ENCODE results near the gene P2RY14. TPM values are rescaled to one million over a fixed set of nuclear protein-coding genes. Genes with fewer than 3 reads are reported as not detected.
A peak's percentile ranks its signal among the peaks of the same experiment; 100 is the strongest.

The P2RY14 gene
- total RNA-seq, 1 donor from 2014 or later = not detected

DNA sequence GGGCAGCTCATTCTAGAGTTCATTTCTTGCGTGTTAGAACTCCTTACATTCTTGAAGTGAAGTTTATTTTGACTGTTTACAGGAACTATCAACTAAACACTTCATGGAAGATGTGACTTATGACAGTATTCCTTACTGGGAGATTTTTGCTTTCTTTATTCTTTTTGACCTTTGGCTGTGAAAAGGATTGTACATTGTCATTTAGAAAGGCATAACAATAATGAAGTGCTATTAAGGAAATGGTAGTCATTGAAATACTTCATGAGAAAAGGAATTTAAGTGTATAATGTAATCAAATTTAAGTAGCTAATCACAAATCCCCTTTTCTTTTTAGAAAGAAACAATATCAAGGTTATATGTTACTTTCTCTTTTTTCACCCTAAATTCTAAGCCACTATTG, 11.3 kb downstream of the P2RY14 start:
- no peak overlapping the region for H3K27ac Mint-ChIP-seq (ENCODE audit: unreplicated experiment)
- DNase-seq = no peak
- no peaks in the 10 kb centered on the region for H3K36me3 Mint-ChIP-seq (ENCODE audit: unreplicated experiment)
- peaks cover 1% of the 10 kb centered on the region for H3K9me3 Mint-ChIP-seq (ENCODE audit: unreplicated experiment)
- H3K27me3 Mint-ChIP-seq (ENCODE audit: unreplicated experiment) = no peaks in the 10 kb centered on the region
- H3K4me3 Mint-ChIP-seq (ENCODE audit: unreplicated experiment) = no peak overlapping the region
- TF ChIP-seq, protein P1, sequence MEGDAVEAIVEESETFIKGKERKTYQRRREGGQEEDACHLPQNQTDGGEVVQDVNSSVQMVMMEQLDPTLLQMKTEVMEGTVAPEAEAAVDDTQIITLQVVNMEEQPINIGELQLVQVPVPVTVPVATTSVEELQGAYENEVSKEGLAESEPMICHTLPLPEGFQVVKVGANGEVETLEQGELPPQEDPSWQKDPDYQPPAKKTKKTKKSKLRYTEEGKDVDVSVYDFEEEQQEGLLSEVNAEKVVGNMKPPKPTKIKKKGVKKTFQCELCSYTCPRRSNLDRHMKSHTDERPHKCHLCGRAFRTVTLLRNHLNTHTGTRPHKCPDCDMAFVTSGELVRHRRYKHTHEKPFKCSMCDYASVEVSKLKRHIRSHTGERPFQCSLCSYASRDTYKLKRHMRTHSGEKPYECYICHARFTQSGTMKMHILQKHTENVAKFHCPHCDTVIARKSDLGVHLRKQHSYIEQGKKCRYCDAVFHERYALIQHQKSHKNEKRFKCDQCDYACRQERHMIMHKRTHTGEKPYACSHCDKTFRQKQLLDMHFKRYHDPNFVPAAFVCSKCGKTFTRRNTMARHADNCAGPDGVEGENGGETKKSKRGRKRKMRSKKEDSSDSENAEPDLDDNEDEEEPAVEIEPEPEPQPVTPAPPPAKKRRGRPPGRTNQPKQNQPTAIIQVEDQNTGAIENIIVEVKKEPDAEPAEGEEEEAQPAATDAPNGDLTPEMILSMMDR (IDR thresholded peaks at IDR 0.05; ENCODE audit: partially characterized antibody, unreplicated experiment) = no peak
- no peaks in the 10 kb centered on the region for H3K4me1 Mint-ChIP-seq (ENCODE audit: low read depth, unreplicated experiment)

DNA sequence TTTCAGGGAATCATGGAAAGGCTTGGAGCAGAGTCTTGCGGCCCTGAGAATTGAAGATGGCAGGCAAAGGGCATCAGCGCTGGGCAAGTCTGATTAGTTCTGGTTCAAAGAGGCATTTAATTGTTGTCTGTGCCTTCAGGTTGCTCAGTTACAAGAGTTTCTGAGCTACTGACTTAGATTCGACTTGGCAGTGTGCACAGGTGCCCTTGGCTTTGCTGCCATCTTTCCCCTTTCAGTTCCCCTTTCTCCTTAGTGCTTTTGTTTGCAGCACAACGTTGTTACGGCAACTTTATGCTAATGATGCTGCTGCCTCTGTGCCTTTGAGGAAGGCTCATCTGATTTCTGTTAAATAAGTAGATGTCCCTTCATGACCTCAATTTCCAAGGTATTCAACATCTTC, 12.5 kb downstream of the P2RY14 start:
- H3K36me3 Mint-ChIP-seq (ENCODE audit: unreplicated experiment) = no peaks in the 10 kb centered on the region
- DNase-seq = no peak
- no peak overlapping the region for H3K27ac Mint-ChIP-seq (ENCODE audit: unreplicated experiment)
- H3K4me1 Mint-ChIP-seq (ENCODE audit: low read depth, unreplicated experiment) = no peaks in the 10 kb centered on the region
- no peaks in the 10 kb centered on the region for H3K27me3 Mint-ChIP-seq (ENCODE audit: unreplicated experiment)
- H3K4me3 Mint-ChIP-seq (ENCODE audit: unreplicated experiment) = no peak overlapping the region
- peaks cover 1% of the 10 kb centered on the region for H3K9me3 Mint-ChIP-seq (ENCODE audit: unreplicated experiment)
- TF ChIP-seq, protein P1 (IDR thresholded peaks at IDR 0.05; ENCODE audit: partially characterized antibody, unreplicated experiment) = no peak

DNA sequence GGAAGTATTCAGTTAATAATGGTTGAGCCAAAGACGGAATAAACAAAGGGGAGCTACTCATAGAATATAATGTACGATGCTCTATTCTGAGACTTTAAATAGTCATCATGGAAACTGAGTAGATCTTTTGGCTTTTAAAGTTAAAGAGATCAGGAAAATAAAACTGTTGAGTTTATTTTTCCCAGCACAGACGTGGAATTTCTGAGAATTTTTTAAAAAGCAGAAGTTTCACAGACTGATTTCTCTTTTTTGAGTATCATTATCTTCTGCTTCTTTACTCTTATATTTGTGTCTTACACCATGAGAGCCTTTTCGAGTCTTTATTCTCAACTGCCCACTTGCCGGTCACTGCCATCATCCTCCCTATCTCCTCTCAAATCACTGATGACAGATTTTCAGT, 13.2 kb downstream of the P2RY14 start:
- Mint-ChIP-seq H3K36me3 (ENCODE audit: unreplicated experiment) (no peaks in the 10 kb centered on the region), H3K27ac (ENCODE audit: unreplicated experiment) (no peak overlapping the region)

DNA sequence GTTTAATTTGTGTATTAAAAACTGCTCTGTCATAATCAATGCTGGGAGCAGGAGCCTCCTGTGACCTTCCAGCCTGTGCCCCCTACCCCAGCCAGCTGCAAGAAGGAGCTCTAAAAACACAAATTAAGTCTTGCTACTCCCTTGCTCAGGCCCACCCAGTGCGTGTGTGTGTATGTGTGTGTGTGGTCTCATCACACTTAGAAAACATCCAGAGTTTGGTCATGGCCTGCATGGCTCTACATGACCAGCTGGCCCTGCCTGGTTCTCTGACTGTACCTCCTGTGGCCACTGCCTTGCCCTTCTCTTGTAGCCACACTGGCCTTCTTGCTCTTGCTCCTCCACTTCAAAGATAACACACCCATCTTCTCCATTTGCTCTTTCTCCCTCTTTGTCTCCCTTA, 13.7 kb downstream of the P2RY14 start:
- TF ChIP-seq, protein P1 (IDR thresholded peaks at IDR 0.05; ENCODE audit: partially characterized antibody, unreplicated experiment) = no peak
- Mint-ChIP-seq H3K27ac (ENCODE audit: unreplicated experiment) (peak overlapping the region; percentile 1), H3K36me3 (ENCODE audit: unreplicated experiment) (no peaks in the 10 kb centered on the region), H3K4me1 (ENCODE audit: low read depth, unreplicated experiment) (no peaks in the 10 kb centered on the region), H3K9me3 (ENCODE audit: unreplicated experiment) (peaks cover 1% of the 10 kb centered on the region), H3K4me3 (ENCODE audit: unreplicated experiment) (no peak overlapping the region), H3K27me3 (ENCODE audit: unreplicated experiment) (no peaks in the 10 kb centered on the region)
- no peak for DNase-seq

More for the DNA sequence above, 13.2 kb downstream of the P2RY14 start:
- Mint-ChIP-seq H3K4me3 (ENCODE audit: unreplicated experiment) (no peak overlapping the region), H3K27me3 (ENCODE audit: unreplicated experiment) (no peaks in the 10 kb centered on the region), H3K4me1 (ENCODE audit: low read depth, unreplicated experiment) (no peaks in the 10 kb centered on the region), H3K9me3 (ENCODE audit: unreplicated experiment) (peaks cover 1% of the 10 kb centered on the region)
- no peak for DNase-seq
- TF ChIP-seq, protein P1 (IDR thresholded peaks at IDR 0.05; ENCODE audit: partially characterized antibody, unreplicated experiment) = no peak

DNA sequence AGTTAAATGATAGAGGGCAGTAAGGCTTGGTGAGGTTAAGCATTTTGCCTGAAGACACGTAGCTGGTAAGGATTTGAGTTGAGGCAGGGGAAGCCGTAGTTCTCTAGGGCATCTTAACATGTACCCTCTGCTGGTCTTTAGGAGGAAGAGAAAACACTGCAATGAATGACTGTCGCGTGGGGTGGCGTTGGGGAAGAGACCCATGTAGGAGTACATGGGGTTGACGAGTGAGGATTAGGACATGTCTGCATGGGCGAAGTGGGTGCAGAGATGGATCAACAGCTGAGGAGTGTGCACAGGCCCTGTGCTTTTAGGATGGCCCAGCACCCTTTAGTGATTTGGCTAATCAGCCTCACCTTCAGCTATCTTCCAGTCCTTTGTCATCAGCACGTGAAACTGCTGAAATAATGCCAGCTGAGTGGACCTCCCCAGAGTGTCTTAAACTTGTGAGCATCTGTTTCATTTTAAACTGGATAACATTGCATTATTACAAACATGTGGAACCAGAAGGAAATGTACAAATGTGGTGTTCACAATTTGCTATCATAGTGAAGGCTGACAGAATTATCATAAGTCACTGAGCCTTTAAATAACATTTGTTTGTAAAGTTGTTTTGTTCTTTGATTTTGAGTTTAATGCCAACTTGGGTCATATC, 15.3 kb downstream of the P2RY14 start:
- Mint-ChIP-seq H3K27ac (ENCODE audit: unreplicated experiment) (no peak overlapping the region), H3K4me1 (ENCODE audit: low read depth, unreplicated experiment) (no peaks in the 10 kb centered on the region), H3K4me3 (ENCODE audit: unreplicated experiment) (no peak overlapping the region), H3K27me3 (ENCODE audit: unreplicated experiment) (no peaks in the 10 kb centered on the region), H3K9me3 (ENCODE audit: unreplicated experiment) (no peaks in the 10 kb centered on the region), H3K36me3 (ENCODE audit: unreplicated experiment) (no peaks in the 10 kb centered on the region)
- no peak for DNase-seq
- TF ChIP-seq, protein P1 (IDR thresholded peaks at IDR 0.05; ENCODE audit: partially characterized antibody, unreplicated experiment) = no peak

All from glutamatergic neuron (in vitro differentiated cells).